NCI-H82 treated with DMSO at 0.1 percent for 48 hours (cell line): ENCODE data around the gene PRRT1.

Experiments
- DNase-seq: peaks from one replicate; lab custom pipeline; 2025; ENCODE audit not compliant: unreplicated experiment; lab: John Stamatoyannopoulos, UW

PRRT1 gene

GRCh38 chr6:32127717-32128592 lies 23.8 kb downstream of the PRRT1 start, which contains the start of gene ATF6B:
Gene ATF6B (minus strand): TSS chr6:32128246. CDS start chr6:32128207, 39 bp downstream.
- DNase-seq, result peak; percentile 99

- DNase-seq, result no peak
These were observed 24.4 kb downstream of the PRRT1 start for GRCh38 chr6:32127409-32127716.

GRCh38 chr6:32126880-32127279 lies 24.9 kb downstream of the PRRT1 start:
- DNase-seq, result no peak

GRCh38 chr6:32123681-32124080 lies 28.1 kb downstream of the PRRT1 start:
- no peak for DNase-seq

GRCh38 chr6:32120573-32121059 lies 31.1 kb downstream of the PRRT1 start:
- DNase-seq, result no peak

GRCh38 chr6:32118782-32119628 lies 32.7 kb downstream of the PRRT1 start:
- DNase-seq, result peak; percentile 39

GRCh38 chr6:32117461-32117860 lies 34.3 kb downstream of the PRRT1 start:
- DNase-seq, result no peak

- no peak for DNase-seq
These were observed 35.1 kb downstream of the PRRT1 start for GRCh38 chr6:32116674-32117073.

GRCh38 chr6:32115623-32116022 lies 36.1 kb downstream of the PRRT1 start:
- no peak for DNase-seq

GRCh38 chr6:32114796-32115195 lies 36.9 kb downstream of the PRRT1 start:
- no peak for DNase-seq

- no peak for DNase-seq
These were observed 38.1 kb downstream of the PRRT1 start for GRCh38 chr6:32113386-32114352.

GRCh38 chr6:32112431-32112980 lies 39.2 kb downstream of the PRRT1 start:
- DNase-seq, result no peak

GRCh38 chr6:32111424-32112066 lies 40.2 kb downstream of the PRRT1 start:
- DNase-seq, result no peak

- no peak for DNase-seq
These were observed 41.1 kb downstream of the PRRT1 start for GRCh38 chr6:32110632-32111031.

GRCh38 chr6:32109765-32110160 lies 42.0 kb downstream of the PRRT1 start:
- DNase-seq, result no peak

- DNase-seq, result no peak
These were observed 42.5 kb downstream of the PRRT1 start, which contains the start of gene TNXB for GRCh38 chr6:32109114-32109764. Gene TNXB (minus strand): TSS chr6:32109338. CDS start chr6:32098198, 11,140 bp downstream.

- DNase-seq, result no peak
These were observed 43.0 kb downstream of the PRRT1 start for GRCh38 chr6:32108727-32109113.

- no peak for DNase-seq
These were observed 43.6 kb downstream of the PRRT1 start for GRCh38 chr6:32108094-32108627.

GRCh38 chr6:32107406-32107805 lies 44.3 kb downstream of the PRRT1 start:
- no peak for DNase-seq
